HL-60 (cell line): Measurements from ENCODE around the gene ZSCAN29.

Experiments used
- POLR2AphosphoS5 ChIP-seq: IDR thresholded peaks from 2 replicates; pipeline ENCODE4 v1.6.1; 2012; ENCODE audit warnings: low read depth
- TF ChIP-seq, protein P1 (sequence below): IDR thresholded peaks from one replicate; pipeline ENCODE4 v1.5.1; 2011; ENCODE audit warnings: low read length, control low read depth, inconsistent platforms; ENCODE audit not compliant: insufficient read depth
- TF ChIP-seq, protein P2 (sequence below): IDR thresholded peaks from 2 replicates; pipeline ENCODE4 v1.6.1; 2012; ENCODE audit warnings: low read depth; ENCODE audit not compliant: insufficient replicate concordance

DNA sequence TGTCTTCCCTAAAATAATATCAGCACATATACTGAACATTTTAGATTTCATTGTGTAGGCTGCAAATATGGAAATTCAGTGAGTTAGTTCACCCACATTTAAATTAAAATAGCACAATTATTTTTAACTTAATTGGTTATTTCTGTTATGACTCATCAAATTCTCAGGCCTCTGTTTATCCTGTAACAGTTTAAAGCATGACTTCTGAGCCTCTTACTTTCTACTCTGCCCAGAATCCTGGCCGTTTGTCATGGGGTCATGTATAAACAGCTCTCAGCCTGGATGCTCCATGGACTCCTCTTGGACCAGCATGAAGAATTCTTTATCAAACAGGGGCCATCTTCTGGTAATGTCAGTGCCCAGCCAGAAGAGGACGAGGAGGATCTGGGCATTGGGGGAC lies 12.2 kb upstream of the ZSCAN29 start:
- TF ChIP-seq, protein P1, sequence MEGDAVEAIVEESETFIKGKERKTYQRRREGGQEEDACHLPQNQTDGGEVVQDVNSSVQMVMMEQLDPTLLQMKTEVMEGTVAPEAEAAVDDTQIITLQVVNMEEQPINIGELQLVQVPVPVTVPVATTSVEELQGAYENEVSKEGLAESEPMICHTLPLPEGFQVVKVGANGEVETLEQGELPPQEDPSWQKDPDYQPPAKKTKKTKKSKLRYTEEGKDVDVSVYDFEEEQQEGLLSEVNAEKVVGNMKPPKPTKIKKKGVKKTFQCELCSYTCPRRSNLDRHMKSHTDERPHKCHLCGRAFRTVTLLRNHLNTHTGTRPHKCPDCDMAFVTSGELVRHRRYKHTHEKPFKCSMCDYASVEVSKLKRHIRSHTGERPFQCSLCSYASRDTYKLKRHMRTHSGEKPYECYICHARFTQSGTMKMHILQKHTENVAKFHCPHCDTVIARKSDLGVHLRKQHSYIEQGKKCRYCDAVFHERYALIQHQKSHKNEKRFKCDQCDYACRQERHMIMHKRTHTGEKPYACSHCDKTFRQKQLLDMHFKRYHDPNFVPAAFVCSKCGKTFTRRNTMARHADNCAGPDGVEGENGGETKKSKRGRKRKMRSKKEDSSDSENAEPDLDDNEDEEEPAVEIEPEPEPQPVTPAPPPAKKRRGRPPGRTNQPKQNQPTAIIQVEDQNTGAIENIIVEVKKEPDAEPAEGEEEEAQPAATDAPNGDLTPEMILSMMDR: no peak
- TF ChIP-seq POLR2AphosphoS5: no peak
- TF ChIP-seq, protein P2, sequence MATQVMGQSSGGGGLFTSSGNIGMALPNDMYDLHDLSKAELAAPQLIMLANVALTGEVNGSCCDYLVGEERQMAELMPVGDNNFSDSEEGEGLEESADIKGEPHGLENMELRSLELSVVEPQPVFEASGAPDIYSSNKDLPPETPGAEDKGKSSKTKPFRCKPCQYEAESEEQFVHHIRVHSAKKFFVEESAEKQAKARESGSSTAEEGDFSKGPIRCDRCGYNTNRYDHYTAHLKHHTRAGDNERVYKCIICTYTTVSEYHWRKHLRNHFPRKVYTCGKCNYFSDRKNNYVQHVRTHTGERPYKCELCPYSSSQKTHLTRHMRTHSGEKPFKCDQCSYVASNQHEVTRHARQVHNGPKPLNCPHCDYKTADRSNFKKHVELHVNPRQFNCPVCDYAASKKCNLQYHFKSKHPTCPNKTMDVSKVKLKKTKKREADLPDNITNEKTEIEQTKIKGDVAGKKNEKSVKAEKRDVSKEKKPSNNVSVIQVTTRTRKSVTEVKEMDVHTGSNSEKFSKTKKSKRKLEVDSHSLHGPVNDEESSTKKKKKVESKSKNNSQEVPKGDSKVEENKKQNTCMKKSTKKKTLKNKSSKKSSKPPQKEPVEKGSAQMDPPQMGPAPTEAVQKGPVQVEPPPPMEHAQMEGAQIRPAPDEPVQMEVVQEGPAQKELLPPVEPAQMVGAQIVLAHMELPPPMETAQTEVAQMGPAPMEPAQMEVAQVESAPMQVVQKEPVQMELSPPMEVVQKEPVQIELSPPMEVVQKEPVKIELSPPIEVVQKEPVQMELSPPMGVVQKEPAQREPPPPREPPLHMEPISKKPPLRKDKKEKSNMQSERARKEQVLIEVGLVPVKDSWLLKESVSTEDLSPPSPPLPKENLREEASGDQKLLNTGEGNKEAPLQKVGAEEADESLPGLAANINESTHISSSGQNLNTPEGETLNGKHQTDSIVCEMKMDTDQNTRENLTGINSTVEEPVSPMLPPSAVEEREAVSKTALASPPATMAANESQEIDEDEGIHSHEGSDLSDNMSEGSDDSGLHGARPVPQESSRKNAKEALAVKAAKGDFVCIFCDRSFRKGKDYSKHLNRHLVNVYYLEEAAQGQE: no peak
